Stimulated activated CD4-positive, alpha-beta T cell treated with anti-CD3 and anti-CD28 coated beads, Interleukin-12 subunit alpha, Interleukin-12 subunit beta, amount 100 ng/mL, for 4 hours (primary cell): Measurements from ENCODE around the gene MICAL2.

Source experiments
- DNase-seq: peaks from one replicate; pipeline ENCODE4 v3.0.0-alpha.2; 2020

MICAL2 gene

GRCh38 chr11:12157241-12157661 lies 46.9 kb downstream of the MICAL2 start:
- no peak for DNase-seq

GRCh38 chr11:12158909-12159308 lies 48.5 kb downstream of the MICAL2 start:
- DNase-seq = no peak

- no peak for DNase-seq
These were observed 49.1 kb downstream of the MICAL2 start for GRCh38 chr11:12159351-12160099.

GRCh38 chr11:12160231-12160630 lies 49.8 kb downstream of the MICAL2 start:
- no peak for DNase-seq

GRCh38 chr11:12160680-12161079 lies 50.3 kb downstream of the MICAL2 start:
- DNase-seq = no peak

- no peak for DNase-seq
These were observed 50.7 kb downstream of the MICAL2 start for GRCh38 chr11:12161137-12161536.

GRCh38 chr11:12161603-12162350 lies 51.4 kb downstream of the MICAL2 start:
- DNase-seq = no peak

- no peak for DNase-seq
These were observed 52.3 kb downstream of the MICAL2 start for GRCh38 chr11:12162652-12163051.

- no peak for DNase-seq
These were observed 53.0 kb downstream of the MICAL2 start for GRCh38 chr11:12163181-12163941.

- DNase-seq = no peak
These were observed 53.9 kb downstream of the MICAL2 start for GRCh38 chr11:12164061-12165014.

GRCh38 chr11:12165237-12165875 lies 55.0 kb downstream of the MICAL2 start:
- DNase-seq = no peak

- no peak for DNase-seq
These were observed 56.1 kb downstream of the MICAL2 start for GRCh38 chr11:12166299-12167060.

GRCh38 chr11:12167061-12168000 lies 56.9 kb downstream of the MICAL2 start:
- no peak for DNase-seq

- DNase-seq = no peak
These were observed 57.7 kb downstream of the MICAL2 start for GRCh38 chr11:12168114-12168513.

GRCh38 chr11:12169822-12170221 lies 59.4 kb downstream of the MICAL2 start:
- DNase-seq = no peak

- no peak for DNase-seq
These were observed 60.1 kb downstream of the MICAL2 start for GRCh38 chr11:12170501-12170900.

- DNase-seq = no peak
These were observed 60.6 kb downstream of the MICAL2 start for GRCh38 chr11:12170984-12171383.

GRCh38 chr11:12171921-12172320 lies 61.5 kb downstream of the MICAL2 start:
- DNase-seq = no peak

GRCh38 chr11:12172493-12173013 lies 62.2 kb downstream of the MICAL2 start:
- no peak for DNase-seq

GRCh38 chr11:12173111-12173510 lies 62.7 kb downstream of the MICAL2 start:
- no peak for DNase-seq
